Lower leg skin (tissue), 3 donors: ENCODE measurements around the gene GLRB.

Source experiments
- CTCF ChIP-seq, 3 donors: fragments of 450-650 bp; IDR thresholded peaks; one replicate each; pipeline ENCODE4 v1.5.1; 2016; ENCODE audit warnings: antibody characterized with exemption in 3 of 3, mild to moderate bottlenecking in 3 of 3, moderate library complexity in 2 of 3
- POLR2A ChIP-seq, 2 donors: fragments of 450-650 bp; IDR thresholded peaks; one replicate each; pipeline ENCODE4 v1.6.1; 2016 to 2017; ENCODE audit warnings: antibody characterized with exemption in 2 of 2, mild to moderate bottlenecking in 1 of 2, moderate library complexity in 1 of 2

- no peak for TF ChIP-seq CTCF (IDR thresholded peaks at IDR 0.05)
- TF ChIP-seq POLR2A (IDR thresholded peaks at IDR 0.05) = no peak
These were observed 613 bp downstream of the GLRB start for GRCh38 chr4:157076578-157076947.
